HG03108 (cell line): ENCODE results near the gene DAPK1.

Source experiments
- ATAC-seq: cut with Tn5 transposase; IDR thresholded peaks from one replicate; pipeline ENCODE4 v1.9.1; 2021; ENCODE audit warnings: moderate library complexity; ENCODE audit not compliant: unreplicated experiment

DAPK1 gene

GRCh38 chr9:87564791-87565241 lies 67.1 kb downstream of the DAPK1 start:
- no peak for ATAC-seq

- no peak for ATAC-seq
Observed at GRCh38 chr9:87567001-87567400, 69.3 kb downstream of the DAPK1 start.

- no peak for ATAC-seq
Observed at GRCh38 chr9:87567571-87567970, 69.9 kb downstream of the DAPK1 start.

- ATAC-seq: no peak
Observed at GRCh38 chr9:87567983-87568382, 70.3 kb downstream of the DAPK1 start.

GRCh38 chr9:87568401-87568800 lies 70.7 kb downstream of the DAPK1 start:
- no peak for ATAC-seq

- no peak for ATAC-seq
Observed at GRCh38 chr9:87569008-87569509, 71.4 kb downstream of the DAPK1 start.

GRCh38 chr9:87569518-87569917 lies 71.9 kb downstream of the DAPK1 start:
- ATAC-seq: no peak

- ATAC-seq: peak; percentile 71
Observed at GRCh38 chr9:87570000-87570908, 72.6 kb downstream of the DAPK1 start.

GRCh38 chr9:87572719-87573118 lies 75.1 kb downstream of the DAPK1 start:
- ATAC-seq: no peak

- no peak for ATAC-seq
Observed at GRCh38 chr9:87573841-87574342, 76.2 kb downstream of the DAPK1 start.

GRCh38 chr9:87577746-87578145 lies 80.1 kb downstream of the DAPK1 start:
- no peak for ATAC-seq

- ATAC-seq: no peak
Observed at GRCh38 chr9:87578625-87579024, 81.0 kb downstream of the DAPK1 start.

- ATAC-seq: no peak
Observed at GRCh38 chr9:87579781-87580541, 82.3 kb downstream of the DAPK1 start.

- ATAC-seq: no peak
Observed at GRCh38 chr9:87580941-87581438, 83.3 kb downstream of the DAPK1 start.

- ATAC-seq: no peak
Observed at GRCh38 chr9:87581513-87581912, 83.8 kb downstream of the DAPK1 start.

GRCh38 chr9:87581949-87582637 lies 84.4 kb downstream of the DAPK1 start:
- no peak for ATAC-seq

- no peak for ATAC-seq
Observed at GRCh38 chr9:87584326-87584725, 86.7 kb downstream of the DAPK1 start.

GRCh38 chr9:87585123-87585855 lies 87.6 kb downstream of the DAPK1 start:
- no peak for ATAC-seq

- ATAC-seq: no peak
Observed at GRCh38 chr9:87586731-87587355, 89.2 kb downstream of the DAPK1 start.

- ATAC-seq: no peak
Observed at GRCh38 chr9:87587356-87587745, 89.7 kb downstream of the DAPK1 start.
